Activated T-cell treated with anti-CD3 and anti-CD28 coated beads, Interleukin-2, amount 50 U/mL, for 24 hours (primary cell): Measurements from ENCODE around the gene BORCS5.

Experiments
- DNase-seq: peaks from one replicate; pipeline ENCODE4 v3.0.0-alpha.2; 2020
- H3K27ac Mint-ChIP-seq: 2 replicates; pipeline ENCODE4 v1.8.0; 2020; ENCODE audit warnings: mild to moderate bottlenecking, mixed read lengths
- H3K27me3 Mint-ChIP-seq: 2 replicates; pipeline ENCODE4 v1.8.0; 2020; ENCODE audit warnings: mixed read lengths
- H3K36me3 Mint-ChIP-seq: 2 replicates; pipeline ENCODE4 v1.8.0; 2020; ENCODE audit warnings: low read depth, mixed read lengths
- H3K4me1 Mint-ChIP-seq: 2 replicates; pipeline ENCODE4 v1.8.0; 2020; ENCODE audit warnings: low read depth, mixed read lengths
- H3K4me3 Mint-ChIP-seq: 2 replicates; pipeline ENCODE4 v1.8.0; 2020; ENCODE audit warnings: mild to moderate bottlenecking, moderate library complexity, mixed read lengths
- H3K9me3 Mint-ChIP-seq: 2 replicates; pipeline ENCODE4 v1.8.0; 2020; ENCODE audit warnings: mixed read lengths

Gene BORCS5

GRCh38 chr12:12480074-12480473 is 123.2 kb downstream of the BORCS5 start:
- Mint-ChIP-seq H3K27ac (peak overlapping the region; percentile 97), H3K27me3 (no peaks in the 10 kb centered on the region), H3K9me3 (no peaks in the 10 kb centered on the region), H3K36me3 (peaks cover 88% of the 10 kb centered on the region), H3K4me1 (peaks cover 86% of the 10 kb centered on the region), H3K4me3 (no peak overlapping the region)
- no peak for DNase-seq

DNA sequence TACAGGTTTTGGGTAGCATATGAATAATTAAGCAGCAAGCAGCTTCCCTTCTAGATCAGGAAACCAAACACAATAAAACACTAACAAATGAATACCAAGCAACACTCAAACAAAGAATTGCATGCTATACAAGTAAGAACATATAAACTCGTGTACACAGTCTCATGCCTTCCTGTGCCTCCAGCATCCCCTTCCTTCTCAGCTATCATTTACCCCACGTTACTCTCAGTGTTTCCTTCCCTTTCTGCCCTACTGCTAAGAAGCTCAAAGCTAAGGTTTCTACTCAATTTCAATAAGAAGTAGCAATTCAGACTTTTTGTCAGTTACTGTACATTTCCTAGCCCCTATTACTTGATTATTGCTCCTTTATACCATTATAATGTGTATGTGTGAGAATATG is 124.8 kb downstream of the BORCS5 start:
- H3K27ac Mint-ChIP-seq, result peak overlapping the region; percentile 95
- peaks cover 82% of the 10 kb centered on the region for H3K4me1 Mint-ChIP-seq
- peak overlapping the region; percentile 77 for H3K4me3 Mint-ChIP-seq
- H3K27me3 Mint-ChIP-seq, result no peaks in the 10 kb centered on the region
- H3K36me3 Mint-ChIP-seq, result peaks cover 88% of the 10 kb centered on the region
- DNase-seq, result no peak
- no peaks in the 10 kb centered on the region for H3K9me3 Mint-ChIP-seq

DNA sequence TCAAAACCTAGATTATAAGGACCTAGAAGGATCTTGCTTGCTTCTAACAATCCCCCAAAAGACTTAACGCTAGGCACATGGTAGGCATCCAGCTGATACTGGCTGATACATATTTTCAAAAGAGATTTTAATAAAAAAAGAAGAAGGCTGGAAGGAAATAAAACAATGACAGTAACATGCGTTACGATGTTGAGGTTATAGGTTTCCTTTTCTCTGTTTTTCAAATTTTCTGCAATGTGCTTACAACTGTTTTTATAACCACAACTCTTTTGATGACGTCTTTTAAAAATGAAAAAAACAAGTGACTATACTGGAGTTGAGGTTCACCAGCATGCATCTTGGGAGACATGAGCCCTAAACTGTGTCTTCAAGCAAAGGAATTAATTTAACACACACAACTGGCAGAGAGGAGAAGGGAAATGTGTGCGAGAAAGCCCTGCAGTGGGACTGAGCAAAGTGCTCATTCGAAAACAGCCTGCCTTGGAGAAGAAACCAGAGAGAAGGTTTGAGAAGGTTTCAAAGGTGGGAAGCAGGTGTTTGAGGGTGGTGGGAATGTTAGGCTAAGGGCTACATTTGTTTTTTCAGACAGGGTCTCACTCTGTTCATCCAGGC is 125.4 kb downstream of the BORCS5 start:
- H3K27ac Mint-ChIP-seq, result peak overlapping the region; percentile 95
- peak; percentile 54 for DNase-seq
- H3K4me3 Mint-ChIP-seq, result peak overlapping the region; percentile 77
- no peaks in the 10 kb centered on the region for H3K9me3 Mint-ChIP-seq
- H3K36me3 Mint-ChIP-seq, result peaks cover 88% of the 10 kb centered on the region
- no peaks in the 10 kb centered on the region for H3K27me3 Mint-ChIP-seq
- peaks cover 82% of the 10 kb centered on the region for H3K4me1 Mint-ChIP-seq

DNA sequence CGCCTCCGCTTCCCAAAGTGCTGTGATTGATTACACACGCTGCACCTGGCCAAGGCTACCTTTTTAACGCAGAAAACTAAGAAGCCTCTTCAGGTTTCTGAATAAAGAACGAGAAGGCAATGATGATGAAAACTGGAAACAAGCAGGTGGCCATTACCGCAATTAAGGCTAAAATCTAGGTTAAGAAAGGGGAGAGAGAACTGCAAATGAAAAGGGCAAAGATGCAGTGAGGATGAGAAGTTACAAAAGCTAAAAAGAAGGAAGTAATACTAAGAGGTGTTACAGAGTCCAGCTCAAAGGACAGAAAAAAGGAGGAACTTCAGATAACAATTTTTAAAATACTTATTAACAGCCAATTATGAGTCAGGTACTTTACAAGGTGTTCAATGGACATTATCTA is 126.1 kb downstream of the BORCS5 start:
- peaks cover 87% of the 10 kb centered on the region for H3K36me3 Mint-ChIP-seq
- H3K27ac Mint-ChIP-seq, result peak overlapping the region; percentile 95
- H3K27me3 Mint-ChIP-seq, result no peaks in the 10 kb centered on the region
- H3K4me3 Mint-ChIP-seq, result peak overlapping the region; percentile 77
- no peak for DNase-seq
- H3K9me3 Mint-ChIP-seq, result no peaks in the 10 kb centered on the region
- H3K4me1 Mint-ChIP-seq, result peaks cover 82% of the 10 kb centered on the region

- no peaks in the 10 kb centered on the region for H3K9me3 Mint-ChIP-seq
- H3K27ac Mint-ChIP-seq, result peak overlapping the region; percentile 95
- H3K36me3 Mint-ChIP-seq, result peaks cover 87% of the 10 kb centered on the region
- no peaks in the 10 kb centered on the region for H3K27me3 Mint-ChIP-seq
- peak overlapping the region; percentile 77 for H3K4me3 Mint-ChIP-seq
- DNase-seq, result no peak
- peaks cover 85% of the 10 kb centered on the region for H3K4me1 Mint-ChIP-seq
Measured at GRCh38 chr12:12483438-12483837, 126.6 kb downstream of the BORCS5 start.

- H3K9me3 Mint-ChIP-seq, result no peaks in the 10 kb centered on the region
- H3K4me1 Mint-ChIP-seq, result peaks cover 70% of the 10 kb centered on the region
- peaks cover 74% of the 10 kb centered on the region for H3K36me3 Mint-ChIP-seq
- peak overlapping the region; percentile 91 for H3K27ac Mint-ChIP-seq
- no peaks in the 10 kb centered on the region for H3K27me3 Mint-ChIP-seq
- H3K4me3 Mint-ChIP-seq, result peak overlapping the region; percentile 13
- no peak for DNase-seq
Measured at GRCh38 chr12:12486661-12487240, 129.9 kb downstream of the BORCS5 start.

GRCh38 chr12:12487490-12487889 is 130.6 kb downstream of the BORCS5 start:
- Mint-ChIP-seq H3K36me3 (peaks cover 71% of the 10 kb centered on the region), H3K27ac (peak overlapping the region; percentile 91), H3K4me3 (no peak overlapping the region), H3K4me1 (peaks cover 62% of the 10 kb centered on the region), H3K9me3 (no peaks in the 10 kb centered on the region), H3K27me3 (no peaks in the 10 kb centered on the region)
- DNase-seq, result no peak

- no peaks in the 10 kb centered on the region for H3K9me3 Mint-ChIP-seq
- H3K27ac Mint-ChIP-seq, result peak overlapping the region; percentile 91
- H3K36me3 Mint-ChIP-seq, result peaks cover 65% of the 10 kb centered on the region
- H3K4me3 Mint-ChIP-seq, result no peak overlapping the region
- H3K27me3 Mint-ChIP-seq, result no peaks in the 10 kb centered on the region
- DNase-seq, result no peak
- peaks cover 56% of the 10 kb centered on the region for H3K4me1 Mint-ChIP-seq
Measured at GRCh38 chr12:12488296-12488695, 131.4 kb downstream of the BORCS5 start.

DNA sequence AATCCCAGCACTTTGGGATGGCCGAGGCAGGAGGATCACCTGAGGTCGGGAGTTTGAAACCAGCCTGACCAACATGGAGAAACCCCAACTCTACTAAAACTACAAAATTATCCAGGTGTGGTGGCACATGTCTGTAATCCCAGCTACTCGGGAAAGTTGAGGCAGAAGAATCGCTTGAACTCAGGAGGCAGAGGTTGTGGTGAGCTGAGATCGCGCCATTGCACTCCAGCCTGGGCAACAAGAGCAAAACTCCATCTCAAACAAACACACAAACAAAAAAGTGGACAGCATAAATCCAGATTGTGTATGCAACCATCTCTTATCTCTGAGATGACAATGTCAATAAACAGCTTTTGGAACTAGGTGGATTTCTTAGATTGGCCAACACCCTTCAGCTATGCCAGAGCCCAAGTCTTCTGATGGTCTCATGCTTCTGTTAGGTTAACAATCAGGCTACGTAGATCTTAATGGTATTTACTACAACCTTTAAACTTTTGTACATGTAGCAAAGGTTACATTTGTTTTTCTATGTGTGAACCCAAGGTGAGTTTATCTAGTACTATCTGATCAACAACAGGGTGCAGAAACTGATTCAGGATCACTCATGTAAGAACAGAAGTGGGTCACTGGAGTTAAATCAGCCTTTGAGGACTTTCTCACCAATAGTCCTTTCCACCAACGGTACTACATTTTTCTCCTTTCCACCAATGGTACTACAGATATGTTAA is 132.1 kb downstream of the BORCS5 start:
- Mint-ChIP-seq H3K36me3 (peaks cover 59% of the 10 kb centered on the region), H3K9me3 (no peaks in the 10 kb centered on the region), H3K27me3 (no peaks in the 10 kb centered on the region), H3K4me3 (no peak overlapping the region), H3K27ac (peak overlapping the region; percentile 91), H3K4me1 (peaks cover 50% of the 10 kb centered on the region)
- DNase-seq, result no peak

DNA sequence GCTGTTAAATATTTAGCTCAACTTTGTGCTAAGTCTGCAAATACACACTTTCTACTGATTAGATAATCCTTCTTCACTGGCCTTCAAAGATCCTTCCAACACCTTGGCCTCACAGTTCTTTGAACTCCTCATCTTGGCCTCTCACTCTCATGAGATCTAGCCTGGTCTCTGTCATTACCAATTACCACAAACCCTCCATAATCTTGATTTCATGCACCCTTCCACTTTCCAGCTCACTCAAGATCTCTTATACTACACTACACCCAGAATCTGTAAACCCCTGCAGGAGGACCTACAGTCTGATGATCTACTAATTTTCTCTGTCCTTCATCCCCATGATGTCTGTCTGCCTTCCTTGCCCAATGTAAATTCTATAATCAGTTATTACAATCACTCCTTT is 134.7 kb downstream of the BORCS5 start:
- H3K4me1 Mint-ChIP-seq, result peaks cover 50% of the 10 kb centered on the region
- H3K4me3 Mint-ChIP-seq, result no peak overlapping the region
- H3K9me3 Mint-ChIP-seq, result no peaks in the 10 kb centered on the region
- peaks cover 34% of the 10 kb centered on the region for H3K36me3 Mint-ChIP-seq
- no peak overlapping the region for H3K27ac Mint-ChIP-seq
- DNase-seq, result no peak
- H3K27me3 Mint-ChIP-seq, result no peaks in the 10 kb centered on the region

GRCh38 chr12:12492547-12492946 is 135.7 kb downstream of the BORCS5 start:
- Mint-ChIP-seq H3K4me3 (no peak overlapping the region), H3K36me3 (peaks cover 30% of the 10 kb centered on the region), H3K27ac (no peak overlapping the region), H3K4me1 (peaks cover 48% of the 10 kb centered on the region), H3K27me3 (no peaks in the 10 kb centered on the region), H3K9me3 (no peaks in the 10 kb centered on the region)
- DNase-seq, result no peak

- Mint-ChIP-seq H3K9me3 (no peaks in the 10 kb centered on the region), H3K27ac (peak overlapping the region; percentile 15), H3K4me1 (peaks cover 42% of the 10 kb centered on the region), H3K4me3 (no peak overlapping the region), H3K36me3 (peaks cover 30% of the 10 kb centered on the region), H3K27me3 (no peaks in the 10 kb centered on the region)
- DNase-seq, result no peak
Measured at GRCh38 chr12:12495536-12495935, 138.7 kb downstream of the BORCS5 start.

DNA sequence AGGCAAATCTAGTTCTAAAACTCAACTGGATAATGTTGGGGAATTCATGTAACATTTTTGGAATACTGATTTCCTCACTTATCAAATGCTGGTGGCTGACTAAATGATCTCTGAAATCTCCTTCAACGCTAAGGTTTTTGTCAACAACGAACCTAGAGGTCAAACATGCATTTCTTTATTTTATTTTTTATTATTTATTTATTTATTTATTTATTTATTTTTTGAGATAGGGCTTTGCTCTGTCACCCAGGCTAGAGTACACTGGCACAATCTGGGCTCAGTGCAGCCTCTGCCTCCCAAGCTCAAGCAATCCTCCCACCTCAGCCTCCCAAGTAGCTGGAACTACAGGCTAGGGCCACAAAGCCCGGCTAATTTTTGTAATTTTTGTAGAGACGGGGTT is 141.3 kb downstream of the BORCS5 start:
- Mint-ChIP-seq H3K27ac (no peak overlapping the region), H3K4me3 (no peak overlapping the region), H3K9me3 (no peaks in the 10 kb centered on the region)

GRCh38 chr12:12499909-12500604 is 143.2 kb downstream of the BORCS5 start:
- peaks cover 56% of the 10 kb centered on the region for H3K36me3 Mint-ChIP-seq
- H3K27me3 Mint-ChIP-seq, result no peaks in the 10 kb centered on the region
- H3K27ac Mint-ChIP-seq, result peak overlapping the region; percentile 81
- no peaks in the 10 kb centered on the region for H3K9me3 Mint-ChIP-seq
- peaks cover 80% of the 10 kb centered on the region for H3K4me1 Mint-ChIP-seq
- no peak overlapping the region for H3K4me3 Mint-ChIP-seq
- no peak for DNase-seq

More for the DNA sequence above, 141.3 kb downstream of the BORCS5 start:
- Mint-ChIP-seq H3K4me1 (peaks cover 65% of the 10 kb centered on the region), H3K36me3 (peaks cover 48% of the 10 kb centered on the region), H3K27me3 (no peaks in the 10 kb centered on the region)
- DNase-seq, result no peak
